Measurements from ENCODE around the gene PHGDH.
"Not testable (repeated sequence)": the region's sequence is repeated elsewhere in the genome, so short reads cannot be mapped to it uniquely, and the experiment has no call there.

The PHGDH gene

DNA sequence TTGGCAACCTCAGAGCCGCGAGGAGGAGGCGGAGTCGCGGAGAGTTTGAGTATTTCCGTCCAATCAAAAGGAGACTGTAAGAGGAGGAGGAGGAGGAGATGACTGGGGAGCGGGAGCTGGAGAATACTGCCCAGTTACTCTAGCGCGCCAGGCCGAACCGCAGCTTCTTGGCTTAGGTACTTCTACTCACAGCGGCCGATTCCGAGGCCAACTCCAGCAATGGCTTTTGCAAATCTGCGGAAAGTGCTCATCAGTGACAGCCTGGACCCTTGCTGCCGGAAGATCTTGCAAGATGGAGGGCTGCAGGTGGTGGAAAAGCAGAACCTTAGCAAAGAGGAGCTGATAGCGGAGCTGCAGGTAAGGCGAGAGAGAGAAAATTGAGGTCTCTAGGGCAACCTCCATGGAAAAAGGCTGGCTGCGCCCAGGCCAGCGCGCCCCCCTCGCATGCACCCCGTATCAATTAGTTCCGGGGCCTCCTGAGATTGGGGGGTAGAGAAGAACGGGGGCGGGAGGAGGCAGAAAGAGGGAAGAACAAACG, at the start of gene PHGDH:
TSS of gene PHGDH (plus strand) at position 131 of the 538 bp plus-strand sequence. CDS start at position 220, 89 bp downstream.
- DNase-seq (ENCODE audit: low read depth, low spot score): no peak

DNA sequence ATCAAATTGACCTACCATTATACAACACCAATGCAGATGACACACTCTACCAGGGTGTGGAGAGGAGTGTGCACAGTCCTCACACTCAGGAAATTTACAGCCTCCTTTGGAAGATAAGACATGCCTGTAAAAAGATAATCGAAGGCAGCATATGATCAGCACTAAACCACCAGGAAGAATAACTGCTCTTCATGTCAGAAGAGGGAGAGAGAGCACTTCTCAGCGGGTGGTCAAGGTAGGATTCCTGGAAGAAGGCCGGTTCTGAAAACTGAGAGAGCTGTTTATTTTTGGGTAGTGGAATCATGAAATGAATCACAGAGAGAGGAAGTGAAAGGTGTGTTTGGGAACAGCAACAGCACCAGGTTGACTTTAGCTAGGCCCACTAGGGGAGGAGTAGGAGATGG, 49.7 kb upstream of the PHGDH start:
- no peak for DNase-seq (ENCODE audit: low read depth, low spot score)

DNA sequence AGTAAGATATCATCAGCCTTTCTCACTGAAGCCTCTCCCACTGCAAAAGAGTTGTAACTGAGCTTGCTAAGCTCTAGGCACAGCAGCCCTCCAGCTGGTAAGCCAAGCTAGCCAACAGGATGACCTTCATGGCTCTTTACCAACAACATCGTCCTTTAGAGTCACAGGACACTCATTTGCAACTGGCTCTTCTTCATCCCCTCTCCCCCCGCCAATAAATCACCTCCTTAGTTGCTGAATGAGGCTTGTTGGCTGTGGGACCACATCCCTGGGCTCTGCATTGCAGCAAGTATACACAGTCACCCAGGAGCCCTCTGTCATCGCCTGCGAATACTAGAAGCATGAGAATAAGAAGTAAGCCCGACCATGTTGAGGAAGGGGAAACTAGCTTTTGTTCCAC, 47.7 kb upstream of the PHGDH start:
- DNase-seq (ENCODE audit: low read depth, low spot score): no peak

DNA sequence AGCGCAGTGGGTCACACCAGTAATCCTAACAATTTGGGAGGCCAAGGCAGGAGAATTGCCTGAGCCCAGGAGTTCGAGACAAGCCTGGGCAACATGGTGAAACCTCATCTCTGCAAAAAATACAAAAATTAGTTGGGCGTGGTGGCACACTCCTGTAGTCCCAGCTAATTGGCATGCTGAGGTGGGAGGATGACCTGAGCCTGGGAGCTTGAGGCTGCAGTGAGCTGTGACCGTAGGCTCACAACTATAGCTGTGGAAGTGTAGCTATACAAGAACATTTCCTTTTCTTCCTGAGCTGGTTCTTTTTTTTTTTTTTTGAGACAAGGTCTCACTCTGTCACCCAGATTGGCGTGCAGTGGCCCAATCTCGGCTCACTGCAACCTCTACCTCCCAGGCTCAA, 44.6 kb upstream of the PHGDH start:
- no peak for DNase-seq (ENCODE audit: low read depth, low spot score)

DNA sequence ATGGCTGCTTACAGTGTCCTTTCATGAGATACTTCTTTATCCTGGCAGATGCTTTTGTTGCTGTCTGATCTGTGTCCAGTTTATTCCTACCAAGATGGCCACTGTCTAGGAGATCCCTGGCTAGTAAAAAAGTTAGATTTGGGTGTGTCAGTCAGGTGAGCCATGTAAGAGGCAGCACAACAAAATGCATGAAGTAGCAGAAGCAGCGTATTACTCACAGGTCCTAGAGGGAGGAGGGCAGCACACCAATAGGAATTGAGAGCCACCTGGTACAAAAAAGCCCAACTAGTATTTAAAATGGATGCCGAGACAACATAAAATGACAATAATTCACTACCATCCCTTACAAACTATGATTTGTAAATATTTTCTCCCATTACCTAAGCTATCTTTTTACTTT, 40.8 kb upstream of the PHGDH start:
- no peak for DNase-seq (ENCODE audit: low read depth, low spot score)

DNA sequence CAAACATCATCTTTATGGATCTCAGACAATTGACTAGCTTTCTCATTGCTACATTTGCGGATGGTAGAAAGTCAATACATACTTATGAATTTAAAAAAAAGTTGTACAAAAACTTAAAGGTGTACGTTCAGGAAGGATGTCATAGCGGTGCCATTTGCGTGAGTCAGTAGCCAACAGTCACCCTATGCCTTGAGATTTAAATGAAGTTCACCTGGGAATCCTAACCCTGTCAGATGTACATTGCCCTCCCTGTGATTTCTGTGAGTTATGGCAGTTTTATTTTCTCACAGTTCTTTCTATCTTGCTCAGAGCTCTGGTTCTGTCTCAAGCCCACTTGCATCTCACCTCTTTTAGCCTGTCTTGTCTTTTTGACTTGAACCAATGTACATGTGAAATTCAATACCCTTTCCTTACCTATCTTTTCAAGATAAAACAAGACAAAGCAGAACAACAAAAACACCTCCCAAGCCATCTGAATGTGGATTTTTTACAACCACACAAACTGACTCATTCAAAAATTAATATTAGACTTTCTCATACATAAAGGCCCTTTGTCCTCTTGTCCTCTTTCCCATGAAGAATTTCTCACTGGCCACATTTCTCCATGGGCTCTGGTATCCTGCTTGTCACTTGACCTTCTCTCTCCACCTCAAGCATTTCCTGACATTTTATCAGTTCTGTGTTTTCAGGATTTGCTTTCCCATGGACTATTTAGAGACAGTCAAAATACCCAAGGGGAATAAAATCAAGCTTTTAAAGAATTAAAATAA, 38.4 kb upstream of the PHGDH start:
- DNase-seq (ENCODE audit: low read depth, low spot score): no peak

DNA sequence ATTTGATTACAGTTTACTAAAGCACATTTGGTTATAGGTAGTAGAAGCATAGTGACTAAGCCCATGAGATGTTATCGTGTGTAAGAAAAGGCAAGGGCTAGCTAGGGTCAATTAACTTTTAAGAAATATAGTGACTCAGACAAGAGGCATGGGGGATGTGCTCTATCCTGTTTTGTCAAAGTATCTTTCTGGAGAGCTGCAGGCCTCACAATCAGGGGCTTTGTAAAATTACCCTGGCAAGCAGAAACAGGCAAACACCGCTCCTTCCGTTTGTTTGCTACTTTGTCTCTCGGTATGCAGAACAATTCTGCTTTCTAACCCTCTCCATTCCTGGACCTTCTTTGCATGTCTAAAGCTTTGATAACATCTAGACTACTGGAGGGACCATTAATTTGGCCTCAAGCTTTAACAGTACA, 37.6 kb upstream of the PHGDH start:
- no peak for DNase-seq (ENCODE audit: low read depth, low spot score)

DNA sequence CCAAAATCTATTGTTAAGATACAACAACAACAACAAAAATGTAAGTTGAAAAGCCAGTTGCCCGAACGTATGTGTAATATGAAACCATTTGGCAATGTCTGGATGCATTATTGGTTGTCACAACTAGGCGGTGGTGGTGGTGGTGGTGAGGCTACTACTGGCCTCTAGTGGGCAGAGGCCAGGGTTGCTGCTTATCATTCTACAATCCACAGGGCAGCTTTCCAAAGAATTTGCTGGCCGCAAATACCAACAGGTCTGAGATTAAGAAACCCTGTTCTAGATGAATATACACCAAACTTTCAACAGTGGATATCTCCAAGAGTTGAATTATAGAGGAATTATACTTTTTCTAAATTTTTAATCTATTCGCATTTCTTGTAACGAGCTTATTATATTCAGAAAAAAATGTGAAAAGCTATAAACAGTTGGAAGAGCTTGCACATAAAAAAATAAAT, 36.9 kb upstream of the PHGDH start:
- DNase-seq (ENCODE audit: low read depth, low spot score): no peak

DNA sequence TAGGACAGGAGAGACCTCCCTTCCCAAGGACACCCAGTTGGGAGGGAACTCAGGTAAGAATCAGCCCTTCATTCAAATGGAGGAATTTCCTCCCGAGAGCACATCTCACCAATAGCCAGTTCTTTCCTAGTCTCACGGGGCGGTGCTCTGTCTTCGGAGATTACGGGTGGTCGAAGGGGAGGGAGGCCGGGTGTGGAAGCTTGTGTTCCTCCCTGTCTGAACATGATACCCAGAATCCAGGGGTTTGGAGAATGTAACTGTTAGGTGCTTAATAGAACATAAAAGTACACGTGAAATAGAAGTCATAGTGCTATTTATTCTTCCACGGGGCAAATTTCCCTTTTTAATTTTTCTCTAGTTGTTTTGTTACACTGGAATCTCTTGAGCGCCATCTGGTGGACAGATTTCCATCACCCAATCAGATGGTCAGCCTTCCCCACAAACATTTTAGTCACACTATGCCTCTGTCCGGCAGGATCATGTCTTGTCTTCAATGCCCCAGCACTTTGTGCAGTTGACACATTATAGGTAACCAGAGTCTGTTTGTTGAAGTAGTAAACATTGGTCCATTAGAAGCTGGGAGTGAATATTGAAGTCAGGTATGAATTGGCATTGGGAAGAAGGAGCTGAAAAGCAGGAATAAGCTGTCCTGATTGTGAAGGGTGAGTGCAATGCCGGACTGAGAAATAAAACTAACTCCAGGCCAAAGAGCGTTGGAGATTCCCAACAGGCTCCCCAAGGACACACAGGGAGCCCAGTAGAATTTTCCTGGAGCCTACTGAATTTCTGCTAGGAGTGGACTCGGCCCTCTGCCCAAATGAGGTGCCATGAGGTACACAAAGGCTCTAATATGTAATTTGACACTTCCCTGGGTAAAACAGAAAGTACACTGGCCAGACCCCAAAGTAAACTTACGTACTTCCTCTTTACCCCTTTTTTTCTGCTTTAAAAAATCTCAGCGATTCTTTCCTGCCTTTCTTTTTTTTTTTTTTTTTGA, 36.1 kb upstream of the PHGDH start:
- DNase-seq (ENCODE audit: low read depth, low spot score): peak; percentile 22

DNA sequence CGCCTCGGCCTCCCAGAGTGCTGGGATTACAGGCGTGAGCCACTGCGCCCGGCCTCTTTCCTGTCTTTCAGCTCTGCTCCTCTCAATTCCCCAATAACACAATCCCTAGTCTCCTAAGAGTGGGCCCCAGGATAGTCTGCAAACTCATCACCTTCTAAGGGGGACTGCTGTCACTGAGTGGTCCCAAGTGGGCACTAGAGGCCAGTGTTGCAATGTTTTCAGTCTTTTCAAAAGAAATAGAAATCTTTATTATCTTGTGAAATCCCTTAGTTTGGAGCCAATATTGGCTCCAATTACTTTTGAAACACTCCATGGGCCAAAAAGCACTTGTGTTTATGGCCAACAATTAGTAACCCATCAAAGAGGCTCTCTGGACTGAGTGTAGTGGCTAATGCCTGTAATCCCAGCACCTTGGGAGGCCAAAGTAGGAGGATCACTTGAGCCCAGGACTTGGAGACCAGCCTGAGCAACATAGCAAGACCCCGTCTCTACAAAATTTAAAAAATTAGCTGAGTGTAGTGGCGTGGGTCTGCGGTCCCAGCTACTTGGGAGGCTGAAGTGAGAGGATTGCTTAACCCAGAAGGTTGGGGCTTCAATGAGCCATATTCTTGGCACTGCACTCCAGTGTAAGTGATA, 35.0 kb upstream of the PHGDH start:
- DNase-seq (ENCODE audit: low read depth, low spot score): no peak

DNA sequence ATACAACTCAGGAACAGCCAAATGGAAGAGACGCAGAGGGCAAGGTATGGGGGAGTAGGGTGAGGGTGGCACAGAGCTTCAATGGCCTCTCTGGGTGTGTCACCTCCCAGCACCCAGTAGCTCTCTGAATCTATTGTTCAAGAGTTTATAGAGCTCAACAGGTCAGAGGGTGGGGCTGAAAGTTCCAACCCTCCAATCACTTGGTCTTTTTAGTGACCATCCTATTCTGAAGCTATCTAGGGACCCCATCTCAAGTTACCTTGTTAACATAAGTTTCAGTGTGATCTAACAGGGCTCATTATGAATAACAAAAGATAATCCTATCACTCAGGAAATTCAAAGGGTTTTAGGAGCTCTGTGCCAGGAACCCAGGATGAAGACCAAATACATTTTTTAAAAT, 32.5 kb upstream of the PHGDH start:
- DNase-seq (ENCODE audit: low read depth, low spot score): no peak

DNA sequence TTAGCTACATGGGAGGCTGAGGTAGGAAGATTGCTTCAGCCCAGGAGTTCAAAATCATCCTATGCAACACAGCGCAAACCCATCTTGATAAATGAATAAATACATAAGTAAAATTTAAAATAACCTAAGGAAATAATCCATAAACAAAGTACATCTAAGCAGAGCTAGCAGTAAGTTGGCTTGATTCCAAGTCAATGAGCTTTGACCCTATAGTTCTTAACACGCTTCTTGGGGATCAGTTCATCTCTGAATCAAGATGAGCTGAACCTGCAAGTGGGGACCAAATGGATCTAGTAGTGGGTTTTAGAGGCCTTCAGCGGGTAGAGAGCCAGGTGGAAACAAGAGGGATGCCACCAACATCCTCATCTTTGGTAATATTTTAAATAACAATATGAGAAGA, 31.5 kb upstream of the PHGDH start:
- no peak for DNase-seq (ENCODE audit: low read depth, low spot score)

DNA sequence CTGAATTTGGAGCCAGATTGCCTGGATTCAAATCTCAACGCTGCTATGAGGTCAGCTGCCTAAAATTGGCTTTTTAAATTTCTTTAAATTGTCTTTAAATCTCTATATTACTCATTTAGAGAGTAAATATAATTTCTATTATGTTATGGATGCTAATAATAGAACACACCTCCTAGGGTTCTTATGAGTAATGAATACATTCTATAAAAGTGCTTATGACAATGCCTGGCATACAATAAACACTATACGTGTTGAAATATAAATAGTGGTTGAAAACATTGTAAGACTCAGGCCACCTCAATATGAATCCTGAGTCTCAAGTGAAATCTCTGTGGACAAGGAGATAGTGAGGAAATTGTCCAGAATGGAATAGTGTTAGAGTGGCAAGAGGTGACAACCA, 31.0 kb upstream of the PHGDH start:
- no peak for DNase-seq (ENCODE audit: low read depth, low spot score)

DNA sequence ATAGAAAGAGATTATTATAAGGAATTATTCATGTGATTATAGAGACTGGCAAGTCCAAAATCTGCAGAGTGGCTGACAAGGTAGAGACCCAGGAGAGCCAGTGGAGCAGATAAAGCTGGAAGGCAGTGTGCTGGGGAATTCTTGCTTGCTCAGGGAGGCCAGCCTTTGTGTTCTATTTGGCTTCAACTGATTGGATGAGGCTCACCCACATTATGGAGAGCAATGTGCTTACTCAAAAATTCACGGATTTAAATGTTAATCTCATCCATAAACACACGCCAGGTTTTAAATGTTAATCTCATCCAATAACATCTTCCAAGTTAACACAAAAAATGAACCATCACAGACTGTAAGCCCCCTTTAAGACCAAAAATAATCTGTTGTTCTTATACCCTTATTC, 30.2 kb upstream of the PHGDH start:
- no peak for DNase-seq (ENCODE audit: low read depth, low spot score)

DNA sequence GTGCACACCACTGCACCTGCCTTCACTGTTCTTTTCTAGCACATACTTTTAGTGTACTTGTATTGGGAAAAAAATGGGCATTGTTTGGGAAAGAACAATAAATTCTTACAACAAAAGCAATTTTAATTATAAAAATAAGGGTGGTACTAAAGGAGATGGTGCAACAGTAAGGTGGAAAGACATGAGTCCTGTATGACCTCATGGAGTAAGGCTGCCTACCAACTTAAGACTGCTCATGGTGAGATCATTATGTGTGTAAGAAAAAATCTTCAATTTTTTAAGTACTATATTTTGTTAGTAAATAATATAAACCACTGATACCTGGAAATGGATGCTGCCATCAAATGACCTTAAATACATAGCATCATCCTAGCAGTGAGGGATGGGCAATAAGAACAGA, 29.6 kb upstream of the PHGDH start:
- no peak for DNase-seq (ENCODE audit: low read depth, low spot score)

DNA sequence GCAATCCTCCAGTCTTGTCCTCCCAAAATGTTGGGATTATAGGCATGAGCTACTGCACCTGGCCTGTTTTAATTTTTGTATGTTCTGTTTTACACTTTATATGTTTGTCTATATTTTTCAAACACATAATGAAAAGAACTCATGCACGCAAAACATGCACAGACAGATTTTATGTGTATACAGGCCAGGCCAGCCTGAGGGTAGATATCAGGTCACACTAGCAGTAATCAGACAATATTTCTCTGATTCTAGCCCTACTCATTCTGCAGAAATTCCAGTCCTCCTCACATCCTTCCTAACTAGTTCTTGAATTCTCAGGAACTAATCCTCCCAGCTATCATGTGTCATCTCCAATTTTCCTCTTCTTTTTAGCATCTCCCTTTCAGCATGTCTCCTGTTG, 27.8 kb upstream of the PHGDH start:
- DNase-seq (ENCODE audit: low read depth, low spot score): no peak

DNA sequence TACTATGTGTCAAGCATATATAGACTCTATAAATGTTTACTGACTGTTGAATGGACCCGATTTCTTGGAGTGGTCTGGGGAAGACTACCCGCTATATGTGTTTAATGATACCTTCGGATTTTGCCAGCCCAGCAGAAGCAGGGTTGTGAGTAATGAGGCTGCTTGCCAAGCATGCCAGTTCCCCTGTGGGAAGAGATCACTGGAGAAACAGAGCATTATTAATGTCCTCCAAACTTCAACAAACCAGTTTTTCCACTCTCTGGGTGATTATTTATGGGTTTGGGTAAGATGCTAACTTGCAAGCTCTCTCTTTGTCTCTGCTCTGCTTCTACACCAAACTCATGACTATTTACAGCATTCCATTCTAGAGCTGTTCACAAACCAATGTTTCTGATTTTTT, 25.1 kb upstream of the PHGDH start:
- no peak for DNase-seq (ENCODE audit: low read depth, low spot score)

DNA sequence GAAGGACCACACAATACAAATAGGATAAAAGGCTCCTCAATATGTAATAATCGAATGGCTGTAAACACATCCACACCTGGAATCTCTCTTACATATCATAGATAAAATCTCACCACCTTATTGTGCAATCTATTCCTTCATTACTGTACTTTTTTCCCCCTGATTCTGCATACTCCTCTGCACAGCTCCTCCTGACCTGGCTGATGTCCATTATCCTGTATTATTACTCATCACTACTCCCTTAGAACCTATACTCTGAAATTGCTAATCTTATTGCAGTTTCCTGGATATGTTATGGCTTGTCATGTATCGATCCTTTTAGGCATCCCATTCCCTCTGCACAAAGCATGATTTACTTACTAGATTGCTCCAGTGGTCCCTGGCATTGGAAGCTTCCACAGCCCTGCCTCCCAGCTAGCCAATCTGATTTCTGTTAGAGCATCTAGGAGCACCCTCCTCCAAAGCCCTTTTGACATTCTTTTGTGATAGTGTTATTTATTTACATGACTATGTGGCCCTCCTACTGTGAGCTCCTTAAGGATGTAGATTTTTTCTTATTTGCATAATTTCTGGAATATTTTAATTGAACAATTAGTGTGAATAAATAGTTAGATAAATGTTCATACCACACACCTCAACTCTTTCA, 24.2 kb upstream of the PHGDH start:
- DNase-seq (ENCODE audit: low read depth, low spot score): no peak

DNA sequence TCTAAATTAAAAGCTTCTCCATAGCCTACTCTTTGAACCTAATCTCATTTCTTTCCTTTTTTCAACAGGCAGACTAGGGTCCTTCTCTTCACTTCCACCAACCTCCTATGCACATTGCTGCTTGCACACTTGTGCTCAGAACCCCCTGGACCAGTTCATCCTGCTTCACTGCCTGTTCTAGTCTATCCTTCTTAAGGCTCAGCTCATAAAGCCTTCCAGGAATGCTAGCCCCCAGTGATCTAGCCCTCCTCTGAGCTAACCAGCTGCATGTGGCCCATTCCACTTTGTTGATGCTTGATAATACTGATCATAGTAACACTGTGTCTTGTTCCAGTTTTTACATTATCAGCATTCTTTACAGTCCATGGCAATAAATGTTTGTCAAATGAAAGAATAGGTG, 22.9 kb upstream of the PHGDH start:
- DNase-seq (ENCODE audit: low read depth, low spot score): no peak

DNA sequence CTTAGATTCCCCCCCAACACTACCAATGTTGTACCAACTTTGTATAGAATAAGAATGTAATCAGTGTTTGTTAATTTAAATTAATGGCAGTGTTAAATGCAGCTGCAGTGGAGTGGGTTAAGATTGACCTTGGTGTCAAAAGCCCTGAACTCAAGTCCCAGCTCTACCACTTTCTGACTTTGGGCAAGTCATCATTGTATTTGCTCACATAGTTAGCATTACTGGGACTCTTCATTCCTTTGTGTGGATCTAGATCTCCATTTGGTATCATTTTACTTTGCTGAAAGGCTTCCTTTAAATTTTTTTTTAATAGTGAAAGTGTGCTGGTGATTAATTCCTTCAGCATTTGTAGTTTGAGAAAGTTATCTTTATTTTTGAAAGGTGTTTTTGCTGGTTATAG, 22.2 kb upstream of the PHGDH start:
- no peak for DNase-seq (ENCODE audit: low read depth, low spot score)

DNA sequence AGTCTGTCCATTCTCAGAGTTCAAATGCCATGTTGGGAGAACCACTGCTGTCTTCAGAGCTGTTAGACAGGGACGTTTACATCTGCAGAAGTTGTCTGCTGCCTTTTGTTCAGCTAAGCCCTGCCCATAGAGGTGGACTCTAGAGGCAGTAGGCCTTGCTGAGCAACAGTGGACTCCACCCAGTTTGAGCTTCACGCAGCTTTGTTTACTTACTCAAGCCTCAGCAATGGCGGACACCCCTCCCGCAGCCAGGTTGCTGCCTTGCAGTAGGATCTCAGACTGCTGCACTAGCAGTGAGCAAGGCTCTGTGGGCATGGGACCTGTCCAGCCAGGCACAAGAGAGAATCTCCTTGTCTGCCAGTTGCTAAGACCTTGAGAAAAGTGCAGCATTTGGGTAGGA, 14.9 kb upstream of the PHGDH start:
- not testable (repeated sequence) for DNase-seq (ENCODE audit: low read depth, low spot score)
